GM18951 (cell line): Measurements from ENCODE around the gene PDGFA.

Experiments used
- POLR2A ChIP-seq: IDR thresholded peaks from 4 replicates; pipeline ENCODE4 v1.6.1; 2011; ENCODE audit warnings: mild to moderate bottlenecking; ENCODE audit not compliant: insufficient read length, insufficient read depth; ENCODE audit errors: extremely low read depth
- in situ Hi-C: fragments of 300-500 bp; cut with MboI; formaldehyde crosslinking; loops from one replicate; pipeline ENCODE4 v1.12.0; 2022; ENCODE audit warnings: low sequenced_read_pairs, mixed read lengths, inconsistent platforms; ENCODE audit not compliant: unreplicated experiment

The PDGFA gene

GRCh38 chr7:519484-520390 is at the start of gene PDGFA:
Gene PDGFA, minus strand, starts transcription at chr7:519846. Its CDS starts 845 bp downstream, at chr7:519001.
- in situ Hi-C loops: no loop called here
- peak; percentile 17 for TF ChIP-seq POLR2A

- in situ Hi-C loops: no loop called here
- no peak for TF ChIP-seq POLR2A
Measured at GRCh38 chr7:568031-568951, 48.6 kb upstream of the PDGFA start.

- in situ Hi-C loops: no loop called here
- no peak for TF ChIP-seq POLR2A
Measured at GRCh38 chr7:567305-567883, 47.7 kb upstream of the PDGFA start.

- no peak for TF ChIP-seq POLR2A
- in situ Hi-C loops: no loop called here
Measured at GRCh38 chr7:566100-566499, 46.5 kb upstream of the PDGFA start.

- no peak for TF ChIP-seq POLR2A
- in situ Hi-C loops: no loop called here
Measured at GRCh38 chr7:564176-564865, 44.7 kb upstream of the PDGFA start.

- TF ChIP-seq POLR2A: no peak
- in situ Hi-C loops: no loop called here
Measured at GRCh38 chr7:563629-564170, 44.1 kb upstream of the PDGFA start.

GRCh38 chr7:562789-563628 is 43.4 kb upstream of the PDGFA start:
- in situ Hi-C loops: no loop called here
- no peak for TF ChIP-seq POLR2A

- in situ Hi-C loops: no loop called here
- no peak for TF ChIP-seq POLR2A
Measured at GRCh38 chr7:562374-562675, 42.7 kb upstream of the PDGFA start.

- TF ChIP-seq POLR2A: no peak
- in situ Hi-C loops: no loop called here
Measured at GRCh38 chr7:561631-562373, 42.2 kb upstream of the PDGFA start.

- TF ChIP-seq POLR2A: no peak
- in situ Hi-C loops: no loop called here
Measured at GRCh38 chr7:560966-561630, 41.5 kb upstream of the PDGFA start.

GRCh38 chr7:559396-559705 is 39.7 kb upstream of the PDGFA start:
- TF ChIP-seq POLR2A: no peak
- in situ Hi-C loops: no loop called here
